HG02610 (cell line): ENCODE measurements around the gene LCN1.

Experiments
- ATAC-seq: cut with Tn5 transposase; IDR thresholded peaks from one replicate; pipeline ENCODE4 v1.9.1; 2021; ENCODE audit warnings: mild to moderate bottlenecking, moderate library complexity; ENCODE audit not compliant: unreplicated experiment

Gene LCN1

GRCh38 chr9:135488013-135488330 lies 33.3 kb upstream of the LCN1 start:
- no peak for ATAC-seq

- no peak for ATAC-seq
These were observed 32.7 kb upstream of the LCN1 start for GRCh38 chr9:135488527-135488926.

- ATAC-seq, result no peak
These were observed 31.9 kb upstream of the LCN1 start for GRCh38 chr9:135489188-135489906.

- ATAC-seq, result no peak
These were observed 30.9 kb upstream of the LCN1 start for GRCh38 chr9:135490166-135490870.

GRCh38 chr9:135490980-135491464 lies 30.2 kb upstream of the LCN1 start:
- no peak for ATAC-seq

GRCh38 chr9:135491764-135492163 lies 29.5 kb upstream of the LCN1 start:
- ATAC-seq, result no peak

- ATAC-seq, result no peak
These were observed 28.2 kb upstream of the LCN1 start for GRCh38 chr9:135492886-135493669.

GRCh38 chr9:135494791-135495559 lies 26.3 kb upstream of the LCN1 start:
- ATAC-seq, result no peak

GRCh38 chr9:135498381-135499126 lies 22.7 kb upstream of the LCN1 start:
- no peak for ATAC-seq

- no peak for ATAC-seq
These were observed 21.7 kb upstream of the LCN1 start for GRCh38 chr9:135499326-135500070.

- no peak for ATAC-seq
These were observed 21.1 kb upstream of the LCN1 start for GRCh38 chr9:135500071-135500524.

- peak; percentile 82 for ATAC-seq
These were observed 20.5 kb upstream of the LCN1 start, which contains the start of gene MRPS2 for GRCh38 chr9:135500525-135501260. MRPS2 (plus strand) TSS chr9:135500682; CDS start chr9:135500711, 29 bp downstream.

GRCh38 chr9:135501261-135502167 lies 19.7 kb upstream of the LCN1 start:
- no peak for ATAC-seq

GRCh38 chr9:135502168-135502872 lies 18.9 kb upstream of the LCN1 start:
- ATAC-seq, result no peak

- no peak for ATAC-seq
These were observed 18.3 kb upstream of the LCN1 start for GRCh38 chr9:135502873-135503321.

- no peak for ATAC-seq
These were observed 17.6 kb upstream of the LCN1 start for GRCh38 chr9:135503371-135504261.
